ENCODE data around the gene CACNG4.
"Not testable (repeated sequence)": the region's sequence is repeated elsewhere in the genome, so short reads cannot be mapped to it uniquely, and the experiment has no call there.

The CACNG4 gene

GRCh38 chr17:66963521-66963908 lies 992 bp upstream of the CACNG4 start:
- Mint-ChIP-seq H3K4me1 (ENCODE audit: low read depth) (peaks cover 10% of the 10 kb centered on the region), H3K27ac (no peak overlapping the region), H3K4me3 (no peak overlapping the region), H3K27me3 (peaks cover 75% of the 10 kb centered on the region), H3K9me3 (no peaks in the 10 kb centered on the region), H3K36me3 (ENCODE audit: low read depth) (no peaks in the 10 kb centered on the region)
- intact Hi-C loops (cut with micrococcal nuclease): no loop called here

- H3K36me3 Mint-ChIP-seq (ENCODE audit: low read depth): no peaks in the 10 kb centered on the region
- H3K27ac Mint-ChIP-seq: no peak overlapping the region
- intact Hi-C loops (cut with micrococcal nuclease): no loop called here
- peaks cover 77% of the 10 kb centered on the region for H3K27me3 Mint-ChIP-seq
- H3K9me3 Mint-ChIP-seq: no peaks in the 10 kb centered on the region
- peak overlapping the region; percentile 50 for H3K4me3 Mint-ChIP-seq
- peaks cover 10% of the 10 kb centered on the region for H3K4me1 Mint-ChIP-seq (ENCODE audit: low read depth)
Measured at GRCh38 chr17:66964930-66965800, 658 bp downstream of the CACNG4 start.

GRCh38 chr17:66965801-66966262 lies 1.3 kb downstream of the CACNG4 start:
- Mint-ChIP-seq H3K4me1 (ENCODE audit: low read depth) (peaks cover 10% of the 10 kb centered on the region), H3K27ac (no peak overlapping the region), H3K9me3 (no peaks in the 10 kb centered on the region), H3K27me3 (peaks cover 71% of the 10 kb centered on the region), H3K4me3 (peak overlapping the region; percentile 14), H3K36me3 (ENCODE audit: low read depth) (no peaks in the 10 kb centered on the region)
- intact Hi-C loops (cut with micrococcal nuclease): no loop called here

GRCh38 chr17:66966298-66966697 lies 1.8 kb downstream of the CACNG4 start:
- H3K27me3 Mint-ChIP-seq: peaks cover 70% of the 10 kb centered on the region
- H3K36me3 Mint-ChIP-seq (ENCODE audit: low read depth): no peaks in the 10 kb centered on the region
- no peaks in the 10 kb centered on the region for H3K9me3 Mint-ChIP-seq
- no peak overlapping the region for H3K27ac Mint-ChIP-seq
- H3K4me3 Mint-ChIP-seq: no peak overlapping the region
- H3K4me1 Mint-ChIP-seq (ENCODE audit: low read depth): peaks cover 10% of the 10 kb centered on the region
- intact Hi-C loops (cut with micrococcal nuclease): no loop called here

- no peak overlapping the region for H3K27ac Mint-ChIP-seq
- H3K27me3 Mint-ChIP-seq: peaks cover 70% of the 10 kb centered on the region
- peaks cover 10% of the 10 kb centered on the region for H3K4me1 Mint-ChIP-seq (ENCODE audit: low read depth)
- intact Hi-C loops (cut with micrococcal nuclease): no loop called here
- H3K9me3 Mint-ChIP-seq: no peaks in the 10 kb centered on the region
- no peaks in the 10 kb centered on the region for H3K36me3 Mint-ChIP-seq (ENCODE audit: low read depth)
- H3K4me3 Mint-ChIP-seq: no peak overlapping the region
Measured at GRCh38 chr17:66966704-66967418, 2.4 kb downstream of the CACNG4 start.

- H3K4me3 Mint-ChIP-seq: no peak overlapping the region
Measured at GRCh38 chr17:66967837-66968543, 3.5 kb downstream of the CACNG4 start.

GRCh38 chr17:66968916-66969315 lies 4.4 kb downstream of the CACNG4 start:
- intact Hi-C loops (cut with micrococcal nuclease): no loop called here
- Mint-ChIP-seq H3K27ac (no peak overlapping the region), H3K27me3 (peaks cover 50% of the 10 kb centered on the region), H3K4me1 (ENCODE audit: low read depth) (peaks cover 10% of the 10 kb centered on the region), H3K9me3 (no peaks in the 10 kb centered on the region), H3K36me3 (ENCODE audit: low read depth) (no peaks in the 10 kb centered on the region), H3K4me3 (no peak overlapping the region)

More at GRCh38 chr17:66967837-66968543, 3.5 kb downstream of the CACNG4 start:
- H3K4me1 Mint-ChIP-seq (ENCODE audit: low read depth): peaks cover 10% of the 10 kb centered on the region
- H3K9me3 Mint-ChIP-seq: no peaks in the 10 kb centered on the region
- intact Hi-C loops (cut with micrococcal nuclease): no loop called here
- no peak overlapping the region for H3K27ac Mint-ChIP-seq
- H3K27me3 Mint-ChIP-seq: peaks cover 59% of the 10 kb centered on the region
- H3K36me3 Mint-ChIP-seq (ENCODE audit: low read depth): no peaks in the 10 kb centered on the region

GRCh38 chr17:66970140-66970539 lies 5.6 kb downstream of the CACNG4 start:
- Mint-ChIP-seq H3K4me1 (ENCODE audit: low read depth) (peaks cover 6% of the 10 kb centered on the region), H3K27ac (no peak overlapping the region), H3K9me3 (no peaks in the 10 kb centered on the region), H3K36me3 (ENCODE audit: low read depth) (no peaks in the 10 kb centered on the region), H3K27me3 (peaks cover 44% of the 10 kb centered on the region), H3K4me3 (no peak overlapping the region)
- intact Hi-C loops (cut with micrococcal nuclease): no loop called here

GRCh38 chr17:66970797-66971196 lies 6.3 kb downstream of the CACNG4 start:
- Mint-ChIP-seq H3K27me3 (peaks cover 39% of the 10 kb centered on the region), H3K4me1 (ENCODE audit: low read depth) (peaks cover 5% of the 10 kb centered on the region), H3K27ac (no peak overlapping the region), H3K4me3 (no peak overlapping the region), H3K36me3 (ENCODE audit: low read depth) (no peaks in the 10 kb centered on the region), H3K9me3 (no peaks in the 10 kb centered on the region)
- intact Hi-C loops (cut with micrococcal nuclease): no loop called here

- no peak overlapping the region for H3K4me3 Mint-ChIP-seq
- no peaks in the 10 kb centered on the region for H3K9me3 Mint-ChIP-seq
- no peaks in the 10 kb centered on the region for H3K36me3 Mint-ChIP-seq (ENCODE audit: low read depth)
- H3K27me3 Mint-ChIP-seq: peaks cover 38% of the 10 kb centered on the region
- intact Hi-C loops (cut with micrococcal nuclease): no loop called here
- H3K4me1 Mint-ChIP-seq (ENCODE audit: low read depth): peaks cover 2% of the 10 kb centered on the region
- H3K27ac Mint-ChIP-seq: no peak overlapping the region
Measured at GRCh38 chr17:66971264-66971663, 6.8 kb downstream of the CACNG4 start.

- intact Hi-C loops (cut with micrococcal nuclease): no loop called here
- Mint-ChIP-seq H3K4me1 (ENCODE audit: low read depth) (no peaks in the 10 kb centered on the region), H3K4me3 (no peak overlapping the region), H3K9me3 (no peaks in the 10 kb centered on the region), H3K27me3 (peaks cover 38% of the 10 kb centered on the region), H3K36me3 (ENCODE audit: low read depth) (no peaks in the 10 kb centered on the region), H3K27ac (no peak overlapping the region)
Measured at GRCh38 chr17:66971730-66972441, 7.4 kb downstream of the CACNG4 start.

GRCh38 chr17:66972442-66972830 lies 7.9 kb downstream of the CACNG4 start:
- H3K9me3 Mint-ChIP-seq; H3K4me3 Mint-ChIP-seq; intact Hi-C loops (cut with micrococcal nuclease); H3K4me1 Mint-ChIP-seq (ENCODE audit: low read depth); H3K36me3 Mint-ChIP-seq (ENCODE audit: low read depth); H3K27ac Mint-ChIP-seq: not testable (repeated sequence)
- peaks cover 36% of the 10 kb centered on the region for H3K27me3 Mint-ChIP-seq

- Mint-ChIP-seq H3K9me3 (no peaks in the 10 kb centered on the region), H3K4me1 (ENCODE audit: low read depth) (no peaks in the 10 kb centered on the region), H3K4me3 (no peak overlapping the region), H3K36me3 (ENCODE audit: low read depth) (no peaks in the 10 kb centered on the region), H3K27ac (no peak overlapping the region), H3K27me3 (peaks cover 23% of the 10 kb centered on the region)
- intact Hi-C loops (cut with micrococcal nuclease): no loop called here
Measured at GRCh38 chr17:66975188-66975587, 10.7 kb downstream of the CACNG4 start.

All from dendritic cell treated with granulocyte-macrophage colony-stimulating factor and Interleukin-4, amounts not matched to agents 40 ng/mL and 50 ng/mL, for 4 days (primary cell).